ENCODE measurements around the gene IGF1.

The IGF1 gene

DNA sequence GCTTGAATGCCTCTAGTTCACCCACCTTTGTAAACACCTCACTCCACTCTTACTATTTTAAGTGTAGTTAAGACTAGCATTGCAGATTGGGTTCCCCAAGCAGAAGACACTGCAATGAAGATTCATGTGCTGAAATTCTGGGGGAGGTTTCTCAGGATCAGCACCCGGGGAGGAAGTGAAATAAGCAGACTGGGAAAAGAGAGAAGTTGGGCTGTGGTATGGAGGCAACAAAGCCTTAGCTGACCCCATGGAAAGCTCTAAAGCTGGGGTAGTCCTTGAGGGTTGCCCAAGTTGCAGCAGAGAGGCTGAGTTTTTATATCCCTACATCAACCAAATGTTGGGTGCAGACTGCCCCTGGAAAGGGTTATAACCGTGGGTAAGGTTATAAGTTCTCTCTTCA lies 23.9 kb upstream of the IGF1 start:
- H3K27me3 ChIP-seq (ENCODE audit: insufficient read depth, low read length, poor library complexity, severe bottlenecking), result no peaks in the 10 kb centered on the region
- no peaks in the 10 kb centered on the region for H3K9me2 ChIP-seq (replicated peaks; ENCODE audit: low read depth, low read length)
- H3K4me2 ChIP-seq (ENCODE audit: low read depth, low read length, poor library complexity, severe bottlenecking), result no peak overlapping the region
- no peaks in the 10 kb centered on the region for H4K20me1 ChIP-seq (ENCODE audit: insufficient read depth, low read length, poor library complexity, severe bottlenecking)
- H2AFZ ChIP-seq (ENCODE audit: low read length), result no peak overlapping the region
- H3K9me3 ChIP-seq (ENCODE audit: insufficient read depth, low read depth, low read length), result no peaks in the 10 kb centered on the region
- no peaks in the 10 kb centered on the region for H3K79me2 ChIP-seq (ENCODE audit: insufficient read depth, low read length)
- no peaks in the 10 kb centered on the region for H3F3A ChIP-seq (ENCODE audit: low read depth)
- no peak overlapping the region for H3K4me3 ChIP-seq (ENCODE audit: low read length, poor library complexity, severe bottlenecking)
- H3K9ac ChIP-seq (ENCODE audit: low read depth, low read length, poor library complexity, severe bottlenecking), result no peak overlapping the region
- H3K36me3 ChIP-seq (ENCODE audit: insufficient read depth, low read length), result no peaks in the 10 kb centered on the region
- TF ChIP-seq EZH2phosphoT487 (IDR thresholded peaks at IDR 0.05; ENCODE audit: borderline replicate concordance), result no peak
- TF ChIP-seq CTCF (conservative IDR thresholded peaks at IDR 0.05; ENCODE audit: low read length), result no peak
- no peaks in the 10 kb centered on the region for H3K4me1 ChIP-seq (ENCODE audit: insufficient read depth, low read length, poor library complexity, severe bottlenecking)

GRCh38 chr12:102503831-102504230 lies 23.5 kb upstream of the IGF1 start:
- Histone ChIP-seq H3K4me1 (ENCODE audit: insufficient read depth, low read length, poor library complexity, severe bottlenecking) (no peaks in the 10 kb centered on the region), H4K20me1 (ENCODE audit: insufficient read depth, low read length, poor library complexity, severe bottlenecking) (no peaks in the 10 kb centered on the region), H3K79me2 (ENCODE audit: insufficient read depth, low read length) (no peaks in the 10 kb centered on the region), H3K27me3 (ENCODE audit: insufficient read depth, low read length, poor library complexity, severe bottlenecking) (no peaks in the 10 kb centered on the region), H3K9ac (ENCODE audit: low read depth, low read length, poor library complexity, severe bottlenecking) (no peak overlapping the region), H3K9me2 (replicated peaks; ENCODE audit: low read depth, low read length) (no peaks in the 10 kb centered on the region), H3F3A (ENCODE audit: low read depth) (no peaks in the 10 kb centered on the region), H3K4me2 (ENCODE audit: low read depth, low read length, poor library complexity, severe bottlenecking) (no peak overlapping the region), H3K36me3 (ENCODE audit: insufficient read depth, low read length) (no peaks in the 10 kb centered on the region), H3K9me3 (ENCODE audit: insufficient read depth, low read depth, low read length) (no peaks in the 10 kb centered on the region), H3K4me3 (ENCODE audit: low read length, poor library complexity, severe bottlenecking) (no peak overlapping the region), H2AFZ (ENCODE audit: low read length) (no peak overlapping the region)
- TF ChIP-seq CTCF (conservative IDR thresholded peaks at IDR 0.05; ENCODE audit: low read length) (no peak), EZH2phosphoT487 (IDR thresholded peaks at IDR 0.05; ENCODE audit: borderline replicate concordance) (no peak)

DNA sequence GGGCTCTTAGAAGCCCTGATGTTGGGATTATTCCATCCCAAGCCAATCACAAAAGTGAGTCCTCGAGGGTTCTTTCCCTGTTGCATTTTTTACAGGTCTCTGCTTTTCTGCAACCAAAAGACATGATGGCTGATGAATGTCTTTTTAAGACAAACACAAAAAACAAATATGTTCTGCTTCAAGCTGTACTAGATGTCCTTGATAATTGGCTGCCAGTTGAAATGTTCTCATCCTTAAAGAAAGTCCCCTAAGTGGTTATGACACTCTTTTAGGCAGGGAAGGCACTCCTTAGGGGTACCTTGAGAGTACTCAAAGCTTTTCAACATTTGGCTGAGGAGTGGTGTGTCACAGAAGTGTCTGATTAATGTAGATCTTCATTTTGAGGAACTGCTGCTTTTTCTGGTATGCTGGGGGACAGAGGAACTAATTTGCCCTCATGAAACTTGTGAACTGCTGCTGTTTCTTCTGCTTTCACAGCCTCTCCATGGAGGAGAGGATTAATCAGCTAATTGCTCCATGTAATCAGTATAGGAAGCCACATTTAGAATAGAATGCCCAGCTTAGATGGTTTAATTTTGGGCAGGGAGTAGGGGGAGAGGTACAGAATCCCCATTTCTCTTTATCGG lies 22.8 kb upstream of the IGF1 start:
- Histone ChIP-seq H3K4me3 (ENCODE audit: low read length, poor library complexity, severe bottlenecking) (no peak overlapping the region), H3K79me2 (ENCODE audit: insufficient read depth, low read length) (no peaks in the 10 kb centered on the region), H3K27me3 (ENCODE audit: insufficient read depth, low read length, poor library complexity, severe bottlenecking) (no peaks in the 10 kb centered on the region), H3K9ac (ENCODE audit: low read depth, low read length, poor library complexity, severe bottlenecking) (no peak overlapping the region), H4K20me1 (ENCODE audit: insufficient read depth, low read length, poor library complexity, severe bottlenecking) (no peaks in the 10 kb centered on the region), H3K9me3 (ENCODE audit: insufficient read depth, low read depth, low read length) (no peaks in the 10 kb centered on the region), H2AFZ (ENCODE audit: low read length) (no peak overlapping the region), H3K4me1 (ENCODE audit: insufficient read depth, low read length, poor library complexity, severe bottlenecking) (no peaks in the 10 kb centered on the region), H3F3A (ENCODE audit: low read depth) (no peaks in the 10 kb centered on the region), H3K4me2 (ENCODE audit: low read depth, low read length, poor library complexity, severe bottlenecking) (no peak overlapping the region), H3K36me3 (ENCODE audit: insufficient read depth, low read length) (no peaks in the 10 kb centered on the region), H3K9me2 (replicated peaks; ENCODE audit: low read depth, low read length) (no peaks in the 10 kb centered on the region)
- TF ChIP-seq EZH2phosphoT487 (IDR thresholded peaks at IDR 0.05; ENCODE audit: borderline replicate concordance) (no peak), CTCF (conservative IDR thresholded peaks at IDR 0.05; ENCODE audit: low read length) (no peak)
